ENCODE results near the gene AVEN.

The AVEN gene

DNA sequence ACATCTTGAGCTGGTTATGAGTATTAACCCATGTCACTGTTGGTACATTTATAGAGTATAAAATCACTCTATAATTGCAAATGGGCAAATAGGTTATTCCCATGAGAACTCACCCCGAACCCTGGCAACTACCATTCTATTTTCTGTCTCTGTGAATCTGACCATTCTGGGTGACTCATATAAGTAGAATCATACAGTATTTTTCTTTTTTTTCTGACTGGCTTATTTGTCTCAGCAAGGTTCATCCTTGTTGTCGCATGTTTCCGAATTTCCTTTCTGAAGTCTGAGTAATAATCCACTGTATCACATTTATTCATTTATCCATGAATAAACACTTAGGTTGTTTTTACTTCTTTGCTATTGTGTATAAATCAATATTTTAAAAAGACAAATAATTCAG lies 130.6 kb downstream of the AVEN start:
- no peak overlapping the region for H3K4me3 ChIP-seq (ENCODE audit: control insufficient read depth in 1 of 7, extremely low read depth in 1 of 7, insufficient read depth in 4 of 7, low read depth in 2 of 7, low read length in 6 of 7)
- H3K27ac ChIP-seq (ENCODE audit: insufficient read depth in 1 of 2, low read depth in 1 of 2, low read length in 2 of 2, poor library complexity in 1 of 2, severe bottlenecking in 2 of 2), result no peak overlapping the region
- H3K4me1 ChIP-seq (ENCODE audit: control extremely low read depth in 1 of 4, control insufficient read depth in 4 of 4, insufficient read depth in 4 of 4, low read length in 3 of 4), result peaks cover 0 to 4% (median 0%) of the 10 kb centered on the region in 4 experiments
- ChIA-PET CTCF (no interaction called here), POLR2A (no interaction called here)
- no peaks in the 10 kb centered on the region for H3K27me3 ChIP-seq (replicated peaks in 2 of 5; ENCODE audit: control insufficient read depth in 4 of 5, insufficient read depth in 5 of 5, low read length in 4 of 5)
- no CpG with 5 or more reads among the region's 3 CpGs for WGBS (ENCODE audit: insufficient coverage)
- DNase-seq, result no peak
- no peaks in the 10 kb centered on the region for H3K36me3 ChIP-seq (ENCODE audit: control insufficient read depth in 4 of 4, insufficient read depth in 4 of 4, low read length in 3 of 4)
- no peaks in the 10 kb centered on the region for H3K9me3 ChIP-seq (ENCODE audit: control extremely low read depth in 1 of 5, control insufficient read depth in 4 of 5, insufficient read depth in 2 of 5, low read depth in 1 of 5, low read length in 4 of 5)

GRCh38 chr15:33907326-33907725 lies 131.7 kb downstream of the AVEN start:
- POLR2A ChIA-PET, result no interaction called here
- Histone ChIP-seq H3K4me1 (ENCODE audit: control extremely low read depth in 1 of 4, control insufficient read depth in 4 of 4, insufficient read depth in 4 of 4, low read length in 3 of 4) (peaks cover 0 to 4% (median 0%) of the 10 kb centered on the region in 4 experiments), H3K36me3 (ENCODE audit: control insufficient read depth in 4 of 4, insufficient read depth in 4 of 4, low read length in 3 of 4) (no peaks in the 10 kb centered on the region), H3K4me3 (ENCODE audit: control insufficient read depth in 1 of 7, extremely low read depth in 1 of 7, insufficient read depth in 4 of 7, low read depth in 2 of 7, low read length in 6 of 7) (no peak overlapping the region), H3K27me3 (replicated peaks in 2 of 5; ENCODE audit: control insufficient read depth in 4 of 5, insufficient read depth in 5 of 5, low read length in 4 of 5) (no peaks in the 10 kb centered on the region), H3K27ac (ENCODE audit: insufficient read depth in 1 of 2, low read depth in 1 of 2, low read length in 2 of 2, poor library complexity in 1 of 2, severe bottlenecking in 2 of 2) (no peak overlapping the region), H3K9me3 (ENCODE audit: control extremely low read depth in 1 of 5, control insufficient read depth in 4 of 5, insufficient read depth in 2 of 5, low read depth in 1 of 5, low read length in 4 of 5) (no peaks in the 10 kb centered on the region)
- CTCF ChIA-PET, result no interaction called here
- no peak for DNase-seq

- WGBS (ENCODE audit: insufficient coverage), result no CpG with 5 or more reads among the region's 2 CpGs
- Histone ChIP-seq H3K9me3 (ENCODE audit: control extremely low read depth in 1 of 5, control insufficient read depth in 4 of 5, insufficient read depth in 2 of 5, low read depth in 1 of 5, low read length in 4 of 5) (no peaks in the 10 kb centered on the region), H3K27ac (ENCODE audit: insufficient read depth in 1 of 2, low read depth in 1 of 2, low read length in 2 of 2, poor library complexity in 1 of 2, severe bottlenecking in 2 of 2) (no peak overlapping the region), H3K4me3 (ENCODE audit: control insufficient read depth in 1 of 7, extremely low read depth in 1 of 7, insufficient read depth in 4 of 7, low read depth in 2 of 7, low read length in 6 of 7) (no peak overlapping the region), H3K4me1 (ENCODE audit: control extremely low read depth in 1 of 4, control insufficient read depth in 4 of 4, insufficient read depth in 4 of 4, low read length in 3 of 4) (peaks cover 0 to 4% (median 0%) of the 10 kb centered on the region in 4 experiments), H3K36me3 (ENCODE audit: control insufficient read depth in 4 of 4, insufficient read depth in 4 of 4, low read length in 3 of 4) (no peaks in the 10 kb centered on the region), H3K27me3 (replicated peaks in 2 of 5; ENCODE audit: control insufficient read depth in 4 of 5, insufficient read depth in 5 of 5, low read length in 4 of 5) (no peaks in the 10 kb centered on the region)
- ChIA-PET POLR2A (no interaction called here), CTCF (interaction anchor here (0.6 to 1.1 kb wide), 2 partner anchors 54 to 593 kb away, joined by 3 to 4 read pairs; partner anchors contain the start of gene RYR3)
- no peak for DNase-seq
These were observed 135.3 kb downstream of the AVEN start for GRCh38 chr15:33903661-33904060.

DNA sequence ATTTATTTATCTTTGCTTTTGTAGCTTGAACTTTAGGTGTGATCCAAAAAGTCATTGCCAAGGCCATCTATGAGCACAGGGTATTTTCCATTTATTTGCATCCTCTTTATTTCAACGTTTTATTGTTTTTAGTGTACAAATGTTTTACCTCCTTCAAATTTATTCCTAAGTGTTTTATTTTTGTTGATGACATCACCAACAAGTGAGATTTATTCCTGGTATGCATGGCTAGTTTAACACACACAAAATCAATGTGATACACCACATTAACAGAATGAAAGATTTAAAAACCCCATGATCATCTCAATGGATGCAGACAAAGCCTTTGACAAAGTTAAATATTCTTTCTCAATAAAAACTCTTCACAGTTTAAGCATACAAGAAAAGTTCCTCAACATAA lies 137.0 kb downstream of the AVEN start:
- Histone ChIP-seq H3K27me3 (replicated peaks in 2 of 5; ENCODE audit: control insufficient read depth in 4 of 5, insufficient read depth in 5 of 5, low read length in 4 of 5) (no peaks in the 10 kb centered on the region), H3K9me3 (ENCODE audit: control extremely low read depth in 1 of 5, control insufficient read depth in 4 of 5, insufficient read depth in 2 of 5, low read depth in 1 of 5, low read length in 4 of 5) (no peaks in the 10 kb centered on the region), H3K27ac (ENCODE audit: insufficient read depth in 1 of 2, low read depth in 1 of 2, low read length in 2 of 2, poor library complexity in 1 of 2, severe bottlenecking in 2 of 2) (no peak overlapping the region), H3K4me1 (ENCODE audit: control extremely low read depth in 1 of 4, control insufficient read depth in 4 of 4, insufficient read depth in 4 of 4, low read length in 3 of 4) (no peaks in the 10 kb centered on the region), H3K4me3 (ENCODE audit: control insufficient read depth in 1 of 7, extremely low read depth in 1 of 7, insufficient read depth in 4 of 7, low read depth in 2 of 7, low read length in 6 of 7) (no peak overlapping the region), H3K36me3 (ENCODE audit: control insufficient read depth in 4 of 4, insufficient read depth in 4 of 4, low read length in 3 of 4) (no peaks in the 10 kb centered on the region)
- ChIA-PET POLR2A (no interaction called here), CTCF (no interaction called here)
- WGBS (ENCODE audit: insufficient coverage), result no CpG with 5 or more reads among the region's 1 CpG
- DNase-seq, result no peak

- ChIA-PET POLR2A (interaction anchor here (0.6 kb wide), 1 partner anchor 1008 kb away, joined by 3 read pairs; no protein-coding TSS in a partner anchor), CTCF (no interaction called here)
- Histone ChIP-seq H3K4me1 (ENCODE audit: control extremely low read depth in 1 of 4, control insufficient read depth in 4 of 4, insufficient read depth in 4 of 4, low read length in 3 of 4) (peaks cover 0 to 15% (median 6%) of the 10 kb centered on the region in 4 experiments), H3K4me3 (ENCODE audit: control insufficient read depth in 1 of 7, extremely low read depth in 1 of 7, insufficient read depth in 4 of 7, low read depth in 2 of 7, low read length in 6 of 7) (peak overlapping the region in 1 of 7 experiments; percentile 50), H3K27me3 (replicated peaks in 2 of 5; ENCODE audit: control insufficient read depth in 4 of 5, insufficient read depth in 5 of 5, low read length in 4 of 5) (no peaks in the 10 kb centered on the region), H3K9me3 (ENCODE audit: control extremely low read depth in 1 of 5, control insufficient read depth in 4 of 5, insufficient read depth in 2 of 5, low read depth in 1 of 5, low read length in 4 of 5) (no peaks in the 10 kb centered on the region), H3K27ac (ENCODE audit: insufficient read depth in 1 of 2, low read depth in 1 of 2, low read length in 2 of 2, poor library complexity in 1 of 2, severe bottlenecking in 2 of 2) (no peak overlapping the region), H3K36me3 (ENCODE audit: control insufficient read depth in 4 of 4, insufficient read depth in 4 of 4, low read length in 3 of 4) (no peaks in the 10 kb centered on the region)
- peak in 2 of 3 donors; percentile 49 to 60 for DNase-seq
- WGBS (ENCODE audit: insufficient coverage), result 55% methylated on average over 2 of the region's 6 CpGs
These were observed 144.8 kb downstream of the AVEN start for GRCh38 chr15:33894193-33894592.

DNA sequence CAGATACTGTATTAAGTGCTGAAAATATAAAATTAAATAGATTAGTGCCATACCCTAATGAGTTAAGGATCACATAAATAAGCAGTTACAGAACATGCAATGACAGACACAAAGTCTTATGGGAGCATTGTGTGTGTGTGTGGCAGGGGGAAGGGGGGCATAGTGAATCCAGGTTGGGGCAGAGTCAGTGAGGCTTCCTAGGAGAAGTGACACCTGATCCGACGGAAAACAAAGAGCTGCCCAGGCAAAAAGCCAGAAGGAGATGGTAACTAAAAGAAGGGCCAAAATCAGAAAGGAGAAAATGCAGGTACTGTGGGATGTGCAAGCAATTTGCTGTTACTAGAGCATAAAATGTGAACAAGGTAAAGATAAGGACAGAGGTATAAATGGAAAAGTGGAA lies 150.8 kb downstream of the AVEN start:
- Histone ChIP-seq H3K4me3 (ENCODE audit: control insufficient read depth in 1 of 7, extremely low read depth in 1 of 7, insufficient read depth in 4 of 7, low read depth in 2 of 7, low read length in 6 of 7) (no peak overlapping the region), H3K27me3 (replicated peaks in 2 of 5; ENCODE audit: control insufficient read depth in 4 of 5, insufficient read depth in 5 of 5, low read length in 4 of 5) (no peaks in the 10 kb centered on the region), H3K9me3 (ENCODE audit: control extremely low read depth in 1 of 5, control insufficient read depth in 4 of 5, insufficient read depth in 2 of 5, low read depth in 1 of 5, low read length in 4 of 5) (peaks cover 2 to 4% (median 3%) of the 10 kb centered on the region in 5 experiments), H3K36me3 (ENCODE audit: control insufficient read depth in 4 of 4, insufficient read depth in 4 of 4, low read length in 3 of 4) (no peaks in the 10 kb centered on the region), H3K4me1 (ENCODE audit: control extremely low read depth in 1 of 4, control insufficient read depth in 4 of 4, insufficient read depth in 4 of 4, low read length in 3 of 4) (peaks cover 0 to 1% (median 0%) of the 10 kb centered on the region in 4 experiments), H3K27ac (ENCODE audit: insufficient read depth in 1 of 2, low read depth in 1 of 2, low read length in 2 of 2, poor library complexity in 1 of 2, severe bottlenecking in 2 of 2) (no peak overlapping the region)
- DNase-seq, result no peak
- 90% methylated on average over 2 of the region's 2 CpGs for WGBS (ENCODE audit: insufficient coverage)
- CTCF ChIA-PET, result no interaction called here
- POLR2A ChIA-PET, result no interaction called here

GRCh38 chr15:33882921-33883320 lies 156.1 kb downstream of the AVEN start:
- WGBS (ENCODE audit: insufficient coverage), result no CpG with 5 or more reads among the region's 2 CpGs
- H3K27ac ChIP-seq (ENCODE audit: insufficient read depth in 1 of 2, low read depth in 1 of 2, low read length in 2 of 2, poor library complexity in 1 of 2, severe bottlenecking in 2 of 2), result no peak overlapping the region
- H3K4me1 ChIP-seq (ENCODE audit: control extremely low read depth in 1 of 4, control insufficient read depth in 4 of 4, insufficient read depth in 4 of 4, low read length in 3 of 4), result no peaks in the 10 kb centered on the region
- peaks cover 2 to 4% (median 3%) of the 10 kb centered on the region in 5 experiments for H3K9me3 ChIP-seq (ENCODE audit: control extremely low read depth in 1 of 5, control insufficient read depth in 4 of 5, insufficient read depth in 2 of 5, low read depth in 1 of 5, low read length in 4 of 5)
- ChIA-PET POLR2A (no interaction called here), CTCF (no interaction called here)
- no peak overlapping the region for H3K4me3 ChIP-seq (ENCODE audit: control insufficient read depth in 1 of 7, extremely low read depth in 1 of 7, insufficient read depth in 4 of 7, low read depth in 2 of 7, low read length in 6 of 7)
- DNase-seq, result no peak
- no peaks in the 10 kb centered on the region for H3K36me3 ChIP-seq (ENCODE audit: control insufficient read depth in 4 of 4, insufficient read depth in 4 of 4, low read length in 3 of 4)
- no peaks in the 10 kb centered on the region for H3K27me3 ChIP-seq (replicated peaks in 2 of 5; ENCODE audit: control insufficient read depth in 4 of 5, insufficient read depth in 5 of 5, low read length in 4 of 5)
